GM06990 (cell line): ENCODE data around the gene CAPZB.

Experiments
- DNase-seq: peaks from one replicate; pipeline ENCODE4 v3.0.0-alpha.2; 2011; ENCODE audit not compliant: insufficient read length; ENCODE audit errors: extremely low read depth
- H3K27me3 ChIP-seq: replicated peaks from 2 replicates; pipeline ENCODE4 v1.6.0; 2011; ENCODE audit warnings: low read length; ENCODE audit not compliant: control insufficient read depth, insufficient read depth
- H3K36me3 ChIP-seq: 2 replicates; pipeline ENCODE4 v1.5.1; 2011; ENCODE audit warnings: low read length; ENCODE audit not compliant: control insufficient read depth, insufficient read depth
- H3K4me3 ChIP-seq: replicated peaks from 2 replicates; pipeline ENCODE4 v1.5.1; 2011; ENCODE audit warnings: low read depth, mild to moderate bottlenecking, control low read depth, low read length
- CTCF ChIP-seq: IDR thresholded peaks from 2 replicates; pipeline ENCODE4 v1.5.1; 2011; ENCODE audit warnings: low read length, control low read depth, mild to moderate bottlenecking, inconsistent platforms; ENCODE audit not compliant: insufficient read depth, poor library complexity, severe bottlenecking

CAPZB gene

DNA sequence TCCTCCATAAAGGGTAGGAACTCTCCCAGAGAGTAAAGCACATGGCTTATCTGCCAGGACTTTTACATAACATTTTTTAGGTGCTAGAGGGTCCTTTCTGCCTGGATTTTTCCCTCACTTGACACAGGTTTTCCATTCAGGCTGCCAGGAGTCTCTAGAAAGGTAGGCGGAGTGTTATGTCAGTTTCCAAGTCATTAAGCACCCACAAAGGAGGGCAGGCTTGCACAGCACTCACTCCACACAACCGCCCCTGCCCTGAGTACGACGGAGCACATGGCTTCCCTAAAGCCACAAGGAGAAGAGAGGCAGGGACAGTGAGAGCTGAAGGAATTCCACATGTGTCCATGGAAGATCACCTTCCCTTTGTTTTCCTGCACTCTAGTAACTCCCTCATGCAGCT, 55.7 kb downstream of the CAPZB start:
- no peak for TF ChIP-seq CTCF
- no peak for DNase-seq
- Histone ChIP-seq H3K4me3 (no peak overlapping the region), H3K27me3 (no peaks in the 10 kb centered on the region), H3K36me3 (peaks cover 10% of the 10 kb centered on the region)

DNA sequence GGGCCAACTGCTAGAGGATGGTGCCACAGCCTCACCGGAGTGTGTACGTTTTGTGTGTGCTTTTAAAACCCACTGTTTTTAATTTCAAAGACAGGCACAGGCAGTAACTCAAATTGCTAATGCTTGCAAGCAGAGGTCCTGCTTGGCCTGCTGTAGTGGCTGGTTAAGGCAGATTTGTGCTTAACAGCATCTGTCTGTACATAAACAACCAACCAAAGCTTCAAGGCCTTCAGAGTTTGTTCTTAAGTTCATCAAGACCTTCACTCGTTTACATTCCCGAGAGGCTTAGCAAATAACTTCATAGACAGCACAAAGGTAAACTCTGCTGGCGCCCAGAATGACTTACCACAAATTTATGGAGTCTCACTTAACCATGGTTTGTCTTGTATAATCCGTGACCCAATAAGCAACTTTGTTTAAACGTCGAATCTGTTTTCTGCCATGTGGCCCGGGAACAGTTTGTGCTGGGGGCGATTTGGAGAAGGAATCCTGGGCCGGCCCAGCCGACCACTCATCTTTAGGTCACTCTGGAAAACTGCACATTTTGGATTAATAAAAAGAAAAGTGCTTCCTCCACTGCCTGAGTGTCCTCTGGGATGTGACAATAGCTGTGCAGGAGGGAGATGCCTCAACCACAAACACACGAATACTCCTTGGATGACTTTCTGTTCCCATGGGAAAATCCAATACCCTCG, 58.1 kb downstream of the CAPZB start:
- TF ChIP-seq CTCF: no peak
- peaks cover 10% of the 10 kb centered on the region for H3K36me3 ChIP-seq
- DNase-seq: no peak
- no peaks in the 10 kb centered on the region for H3K27me3 ChIP-seq
- no peak overlapping the region for H3K4me3 ChIP-seq

- Histone ChIP-seq H3K27me3 (no peaks in the 10 kb centered on the region), H3K36me3 (peaks cover 10% of the 10 kb centered on the region), H3K4me3 (no peak overlapping the region)
- no peak for TF ChIP-seq CTCF
- no peak for DNase-seq
Measured at GRCh38 chr1:19426294-19427086, 58.8 kb downstream of the CAPZB start.

DNA sequence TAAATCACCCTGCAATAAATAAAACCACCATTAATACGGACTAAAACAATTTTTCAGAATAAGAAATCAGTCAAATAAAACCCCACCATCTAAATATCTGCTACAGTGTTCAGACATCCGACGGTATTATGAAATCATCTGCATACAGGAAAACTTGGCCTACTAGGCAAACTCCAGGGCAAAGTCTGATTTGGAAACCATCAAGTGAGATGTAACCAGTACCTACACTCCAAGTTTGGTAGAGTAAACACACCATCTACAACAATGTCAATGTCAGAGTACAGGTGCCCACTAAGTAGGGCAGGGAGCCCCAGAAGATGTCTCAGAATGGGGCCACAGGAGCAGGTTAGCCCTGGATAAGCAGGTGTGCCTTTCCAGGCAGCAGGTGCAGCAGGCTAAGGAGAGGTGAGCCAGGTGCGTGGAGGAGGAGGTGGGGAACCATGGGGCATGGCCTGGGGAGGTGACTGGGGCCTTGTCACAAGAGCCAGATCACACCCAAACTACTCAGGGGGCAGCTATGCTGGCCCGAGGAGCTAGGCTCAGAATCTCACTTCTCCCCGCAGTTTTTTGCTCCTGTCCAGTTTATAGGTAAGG, 59.6 kb downstream of the CAPZB start:
- Histone ChIP-seq H3K4me3 (no peak overlapping the region), H3K27me3 (no peaks in the 10 kb centered on the region), H3K36me3 (peaks cover 10% of the 10 kb centered on the region)
- TF ChIP-seq CTCF: no peak
- DNase-seq: no peak

GRCh38 chr1:19424651-19425570, 60.4 kb downstream of the CAPZB start:
- no peak overlapping the region for H3K4me3 ChIP-seq
- H3K27me3 ChIP-seq: no peaks in the 10 kb centered on the region
- TF ChIP-seq CTCF: no peak
- no peak for DNase-seq
- peaks cover 13% of the 10 kb centered on the region for H3K36me3 ChIP-seq
